SK-N-SH (cell line): ENCODE results near the gene TMCC3. TPM values are rescaled to one million over a fixed set of nuclear protein-coding genes. Genes with fewer than 3 reads are reported as not detected.

Source experiments
- CTCF ChIA-PET: fragments of 300-600, 350-600 bp; formaldehyde crosslinking; extraction: SDS; loops from one replicate; lab custom pipeline; 2021; lab: Yijun Ruan, JAX
- POLR2A ChIA-PET: fragments of 350-600 bp; sonication (Branson Sonifier 250); formaldehyde crosslinking; extraction: SDS; loops from one replicate; lab custom pipeline; 2020; ENCODE audit warnings: antibody characterized with exemption, inconsistent platforms; lab: Yijun Ruan, JAX
- DNase-seq: peaks from one replicate; pipeline ENCODE4 v3.0.0; 2012
- H2AFZ ChIP-seq: fragments of 200-600 bp; sonication (generic); 2 replicates; pipeline ENCODE4 v1.8.1; 2016; ENCODE audit warnings: antibody characterized with exemption, mild to moderate bottlenecking, low read depth
- H3F3A ChIP-seq: fragments of 200-600 bp; sonication (generic); replicated peaks from 2 replicates; pipeline ENCODE3; 2016; ENCODE audit warnings: antibody characterized with exemption, mild to moderate bottlenecking; ENCODE audit not compliant: insufficient read depth
- H3K27ac ChIP-seq, 2 experiments: fragments of 200-500 bp in 1 of 2; fragments of 200-600 bp in 1 of 2; sonication (Bioruptor generic) in 1 of 2; sonication (generic), shearing (Covaris generic) in 1 of 2; 2 replicates each; pipeline versions ENCODE4 v1.5.1 to v1.6.1; 2014 to 2016; ENCODE audit warnings: low read depth in 2 of 2, inconsistent platforms in 1 of 2, low read length in 1 of 2, mild to moderate bottlenecking in 1 of 2, mixed read lengths in 1 of 2
- H3K27me3 ChIP-seq: fragments of 200-600 bp; sonication (generic), shearing (Covaris generic); 2 replicates; pipeline ENCODE4 v1.6.1; 2016; ENCODE audit warnings: mixed run types; ENCODE audit not compliant: insufficient read depth
- H3K36me3 ChIP-seq, 2 experiments: fragments of 200-500 bp in 1 of 2; fragments of 200-600 bp in 1 of 2; sonication (Bioruptor generic) in 1 of 2; sonication (generic) in 1 of 2; replicated peaks in 1 of 2; 2 replicates each; pipeline versions ENCODE3 to v1.5.1; 2014 to 2016; ENCODE audit warnings: low read length in 1 of 2, mild to moderate bottlenecking in 1 of 2; ENCODE audit not compliant: insufficient read depth in 2 of 2, control insufficient read depth in 1 of 2
- H3K4me1 ChIP-seq, 2 experiments: fragments of 200-500 bp in 1 of 2; fragments of 200-600 bp in 1 of 2; sonication (Bioruptor generic) in 1 of 2; sonication (generic), shearing (Covaris generic) in 1 of 2; 2 replicates each; pipeline versions ENCODE4 v1.5.1 to v1.6.1; 2014 to 2016; ENCODE audit warnings: low read depth in 1 of 2, low read length in 1 of 2, mixed run types in 1 of 2; ENCODE audit not compliant: insufficient read depth in 2 of 2, control insufficient read depth in 1 of 2
- H3K4me2 ChIP-seq: fragments of 200-600 bp; sonication (generic), shearing (Covaris generic); 2 replicates; pipeline ENCODE4 v1.6.1; 2017; ENCODE audit warnings: mixed run types
- H3K4me3 ChIP-seq, 2 experiments: fragments of 200-500 bp in 1 of 2; fragments of 200-600 bp in 1 of 2; sonication (Bioruptor generic) in 1 of 2; sonication (generic), shearing (Covaris generic) in 1 of 2; 2 replicates each; pipeline versions ENCODE4 v1.5.1 to v1.8.1; 2014 to 2016; ENCODE audit warnings: low read depth in 2 of 2, inconsistent platforms in 1 of 2, low read length in 1 of 2, mild to moderate bottlenecking in 1 of 2, mixed read lengths in 1 of 2, moderate library complexity in 1 of 2
- H3K79me2 ChIP-seq: fragments of 200-600 bp; sonication (generic); 2 replicates; pipeline ENCODE4 v1.8.1; 2017; ENCODE audit warnings: mild to moderate bottlenecking; ENCODE audit not compliant: insufficient read depth
- H3K9ac ChIP-seq: fragments of 200-600 bp; sonication (generic); 2 replicates; pipeline ENCODE4 v1.6.1; 2017; ENCODE audit warnings: mixed run types
- H3K9me2 ChIP-seq: fragments of 200-600 bp; sonication (generic); 2 replicates; pipeline ENCODE4 v1.6.1; 2017; ENCODE audit warnings: mixed run types
- H3K9me3 ChIP-seq: fragments of 200-600 bp; sonication (generic); 2 replicates; pipeline ENCODE4 v1.6.1; 2017; ENCODE audit warnings: mixed run types, mild to moderate bottlenecking, moderate library complexity
- H4K20me1 ChIP-seq: fragments of 200-600 bp; sonication (generic); 2 replicates; pipeline ENCODE4 v1.6.1; 2017; ENCODE audit warnings: mild to moderate bottlenecking, mixed run types; ENCODE audit not compliant: insufficient read depth
- ELF1 ChIP-seq: IDR thresholded peaks from 2 replicates; pipeline ENCODE4 v1.4.0; 2012
- EP300 ChIP-seq, 2 experiments: IDR thresholded peaks; 2 replicates each; pipeline versions ENCODE4 v1.4.0 to v1.6.1; 2012; ENCODE audit warnings: borderline replicate concordance in 1 of 2, low read depth in 1 of 2, low read length in 1 of 2
- FOSL2 ChIP-seq: IDR thresholded peaks from 2 replicates; pipeline ENCODE4 v1.4.0; 2012; ENCODE audit warnings: low read depth, mild to moderate bottlenecking, moderate library complexity, borderline replicate concordance
- GATA2 ChIP-seq: sonication (generic); formaldehyde crosslinking; IDR thresholded peaks from 2 replicates; pipeline ENCODE4 v1.5.0; 2020; ENCODE audit warnings: mild to moderate bottlenecking, missing genetic modification reagents
- MEF2A ChIP-seq: IDR thresholded peaks from 2 replicates; pipeline ENCODE4 v1.4.0; 2012; ENCODE audit warnings: low read depth, borderline replicate concordance
- MXI1 ChIP-seq: IDR thresholded peaks from 2 replicates; pipeline ENCODE4 v1.6.1; 2012; ENCODE audit warnings: mild to moderate bottlenecking, low read depth, low read length, improper control_type of control experiment
- NFIC ChIP-seq: IDR thresholded peaks from 2 replicates; pipeline ENCODE4 v1.4.0; 2012; ENCODE audit warnings: borderline replicate concordance
- NRF1 ChIP-seq: IDR thresholded peaks from 2 replicates; pipeline ENCODE4 v1.6.1; 2012; ENCODE audit warnings: low read depth, mild to moderate bottlenecking, low read length
- RAD21 ChIP-seq: IDR thresholded peaks from 2 replicates; pipeline ENCODE4 v1.6.1; 2012; ENCODE audit warnings: mild to moderate bottlenecking, low read length
- RCOR1 ChIP-seq: fragments of 150-350 bp; IDR thresholded peaks from 2 replicates; pipeline ENCODE4 v1.6.1; 2017; ENCODE audit warnings: antibody characterized with exemption, low read length
- RFX5 ChIP-seq: IDR thresholded peaks from 2 replicates; pipeline ENCODE4 v1.6.1; 2012; ENCODE audit warnings: mild to moderate bottlenecking, improper control_type of control experiment, low read length
- RXRA ChIP-seq: IDR thresholded peaks from 2 replicates; pipeline ENCODE4 v1.4.0; 2012; ENCODE audit warnings: low read depth, mild to moderate bottlenecking, borderline replicate concordance
- TAF1 ChIP-seq: IDR thresholded peaks from 2 replicates; pipeline ENCODE4 v1.6.1; 2012; ENCODE audit warnings: low read depth, mild to moderate bottlenecking, low read length, moderate library complexity, borderline replicate concordance
- YY1 ChIP-seq: IDR thresholded peaks from 2 replicates; pipeline ENCODE4 v1.4.0; 2012; ENCODE audit warnings: low read depth, mild to moderate bottlenecking
- WGBS: methylation state at CpG from one replicate; pipeline ENCODE4 v1.1.6; 2017; ENCODE audit warnings: low lambda C conversion rate; 5-methylcytosine and 5-hydroxymethylcytosine counted together
- polyA plus RNA-seq, 3 experiments: library from polyadenylated mRNA; depleted of rRNA; stranded (reverse); fragments of >200 nt; gene quantifications; 2 replicates each; pipeline ENCODE4 v1.2.3, GENCODE V29; 2012
- TF ChIP-seq, protein P1 (sequence below): IDR thresholded peaks from 2 replicates; pipeline ENCODE4 v1.6.1; 2012; ENCODE audit warnings: mild to moderate bottlenecking, low read depth, low read length, moderate library complexity
- TF ChIP-seq, protein P2 (sequence below): fragments of 150-350 bp; IDR thresholded peaks from 2 replicates; pipeline ENCODE4 v1.6.1; 2016; ENCODE audit warnings: mild to moderate bottlenecking, low read depth, low read length
- TF ChIP-seq, protein P3 (sequence below): IDR thresholded peaks from 2 replicates; pipeline ENCODE4 v1.4.0; 2012; ENCODE audit warnings: low read depth

The TMCC3 gene
- polyA plus RNA-seq, 1 of the 3 experiments (the other 2 are of a cell fraction): 0.53 TPM

DNA sequence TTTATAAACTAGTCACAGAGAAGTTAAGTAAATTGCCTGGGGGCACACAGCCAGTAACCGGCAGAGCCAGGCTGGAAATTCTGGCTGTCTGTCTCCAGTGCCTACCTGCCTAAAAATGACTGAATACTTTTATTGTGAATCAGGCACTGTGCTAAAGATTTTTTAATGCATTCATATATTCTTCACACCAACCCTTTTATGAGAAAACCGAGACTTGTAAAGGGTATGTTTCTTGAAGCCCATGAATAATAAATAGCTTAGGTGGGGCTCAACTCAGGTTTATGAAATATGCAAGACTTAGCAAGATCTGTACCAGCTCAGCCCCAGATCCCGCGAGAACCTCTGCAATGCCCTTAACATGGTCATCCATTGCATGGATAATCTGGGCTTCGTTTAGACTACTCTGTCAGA is 60.8 kb downstream of the TMCC3 start:
- H3F3A ChIP-seq: no peaks in the 10 kb centered on the region
- peaks cover 0 to 2% of the 10 kb centered on the region in 2 experiments; a peak in 1 of 4 replicates for H3K4me1 ChIP-seq
- no peaks in the 10 kb centered on the region for H3K9me2 ChIP-seq
- 83% methylated on average over 5 of the region's 5 CpGs for WGBS
- no peaks in the 10 kb centered on the region for H3K36me3 ChIP-seq
- H3K4me3 ChIP-seq: no peak overlapping the region
- CTCF ChIA-PET: no interaction called here
- no peaks in the 10 kb centered on the region for H3K27me3 ChIP-seq
- no peak overlapping the region for H2AFZ ChIP-seq
- no peaks in the 10 kb centered on the region for H3K9me3 ChIP-seq
- no peak for DNase-seq
- H4K20me1 ChIP-seq: no peaks in the 10 kb centered on the region
- TF ChIP-seq MEF2A: no peak
- TF ChIP-seq NRF1: no peak
- TF ChIP-seq FOSL2: no peak
- TF ChIP-seq ELF1: no peak
- no peak for TF ChIP-seq GATA2 (CRISPR knock-in tag)
- H3K79me2 ChIP-seq: no peaks in the 10 kb centered on the region
- no peak overlapping the region for H3K9ac ChIP-seq
- POLR2A ChIA-PET: interaction anchor here (1.3 kb wide), 1 partner anchor 11 kb away, joined by 3 read pairs; no protein-coding TSS in a partner anchor
- no peak overlapping the region for H3K4me2 ChIP-seq
- no peak overlapping the region for H3K27ac ChIP-seq

DNA sequence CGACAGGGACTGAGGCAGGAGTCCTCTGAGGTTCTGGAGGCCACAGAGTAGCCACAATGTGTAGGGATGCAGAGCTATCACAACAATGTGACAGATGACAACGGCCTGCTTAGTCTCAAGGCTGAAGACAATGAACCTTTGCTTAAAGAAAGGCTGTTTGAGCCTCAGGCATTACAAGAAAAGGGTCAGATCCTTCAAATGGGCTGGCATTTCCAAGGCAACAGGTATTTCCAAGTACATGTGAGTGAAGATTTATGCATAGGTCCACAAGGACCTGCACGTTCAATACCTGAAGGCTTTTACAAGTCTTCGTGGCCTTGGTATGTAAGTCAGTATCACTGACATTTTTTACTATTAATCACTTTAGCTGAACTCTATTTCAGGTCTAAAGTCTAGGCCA is 62.0 kb downstream of the TMCC3 start:
- H3K27ac ChIP-seq: no peak overlapping the region
- H3K4me1 ChIP-seq: peaks cover 0 to 2% of the 10 kb centered on the region in 2 experiments; a peak in 1 of 4 replicates
- POLR2A ChIA-PET: no interaction called here

DNA sequence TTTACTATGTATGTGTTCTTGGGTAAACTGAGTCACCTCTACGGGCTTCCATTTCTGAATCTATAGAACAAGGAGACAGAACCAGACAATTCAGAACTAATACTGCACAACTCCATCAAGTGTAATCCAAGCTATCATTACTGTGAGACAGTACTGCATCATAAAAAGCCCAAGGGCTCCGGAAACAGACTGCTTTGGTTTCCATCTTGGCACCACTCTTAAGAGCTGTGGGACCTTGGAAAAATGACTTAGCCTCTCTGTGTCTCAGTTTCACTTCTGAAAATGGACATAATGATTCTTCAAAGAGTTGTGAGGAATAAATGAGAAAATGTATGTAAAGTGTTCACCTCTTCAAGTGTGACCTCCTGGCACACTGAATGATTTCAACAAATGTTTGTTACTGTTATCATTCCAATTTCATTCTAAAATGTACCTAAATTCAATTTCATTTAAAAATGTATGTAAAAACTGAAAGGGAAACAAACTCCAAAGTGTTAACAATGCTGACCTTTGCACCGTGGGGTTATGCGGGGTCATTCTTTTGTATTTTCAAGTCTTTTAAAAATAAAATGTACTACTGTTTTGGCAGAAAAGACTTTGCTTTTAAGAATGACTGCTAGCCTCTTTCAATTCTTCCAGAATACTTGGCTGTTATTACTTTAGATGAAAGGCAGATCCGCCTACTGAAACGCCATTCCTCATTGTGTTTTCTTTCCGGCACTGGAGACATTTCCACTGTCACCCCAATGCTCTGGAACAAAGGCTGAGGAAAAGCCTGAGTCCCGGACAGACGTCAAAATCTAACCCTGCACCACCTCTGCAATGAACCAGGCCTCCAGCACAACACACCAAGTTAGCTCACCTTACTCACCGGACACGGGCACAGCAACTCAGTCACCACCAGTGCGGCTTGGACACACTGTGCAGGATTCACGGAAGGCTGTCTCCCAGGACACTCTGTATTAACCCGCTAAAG is 62.8 kb downstream of the TMCC3 start:
- H3K27ac ChIP-seq: no peak overlapping the region
- CTCF ChIA-PET: interaction anchor here (0.8 to 0.9 kb wide), 2 partner anchors 14 to 39 kb away, joined by 3 to 4 read pairs; no protein-coding TSS in a partner anchor
- TF ChIP-seq, protein P1, sequence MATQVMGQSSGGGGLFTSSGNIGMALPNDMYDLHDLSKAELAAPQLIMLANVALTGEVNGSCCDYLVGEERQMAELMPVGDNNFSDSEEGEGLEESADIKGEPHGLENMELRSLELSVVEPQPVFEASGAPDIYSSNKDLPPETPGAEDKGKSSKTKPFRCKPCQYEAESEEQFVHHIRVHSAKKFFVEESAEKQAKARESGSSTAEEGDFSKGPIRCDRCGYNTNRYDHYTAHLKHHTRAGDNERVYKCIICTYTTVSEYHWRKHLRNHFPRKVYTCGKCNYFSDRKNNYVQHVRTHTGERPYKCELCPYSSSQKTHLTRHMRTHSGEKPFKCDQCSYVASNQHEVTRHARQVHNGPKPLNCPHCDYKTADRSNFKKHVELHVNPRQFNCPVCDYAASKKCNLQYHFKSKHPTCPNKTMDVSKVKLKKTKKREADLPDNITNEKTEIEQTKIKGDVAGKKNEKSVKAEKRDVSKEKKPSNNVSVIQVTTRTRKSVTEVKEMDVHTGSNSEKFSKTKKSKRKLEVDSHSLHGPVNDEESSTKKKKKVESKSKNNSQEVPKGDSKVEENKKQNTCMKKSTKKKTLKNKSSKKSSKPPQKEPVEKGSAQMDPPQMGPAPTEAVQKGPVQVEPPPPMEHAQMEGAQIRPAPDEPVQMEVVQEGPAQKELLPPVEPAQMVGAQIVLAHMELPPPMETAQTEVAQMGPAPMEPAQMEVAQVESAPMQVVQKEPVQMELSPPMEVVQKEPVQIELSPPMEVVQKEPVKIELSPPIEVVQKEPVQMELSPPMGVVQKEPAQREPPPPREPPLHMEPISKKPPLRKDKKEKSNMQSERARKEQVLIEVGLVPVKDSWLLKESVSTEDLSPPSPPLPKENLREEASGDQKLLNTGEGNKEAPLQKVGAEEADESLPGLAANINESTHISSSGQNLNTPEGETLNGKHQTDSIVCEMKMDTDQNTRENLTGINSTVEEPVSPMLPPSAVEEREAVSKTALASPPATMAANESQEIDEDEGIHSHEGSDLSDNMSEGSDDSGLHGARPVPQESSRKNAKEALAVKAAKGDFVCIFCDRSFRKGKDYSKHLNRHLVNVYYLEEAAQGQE: no peak
- TF ChIP-seq RAD21: no peak
- TF ChIP-seq, protein P2, sequence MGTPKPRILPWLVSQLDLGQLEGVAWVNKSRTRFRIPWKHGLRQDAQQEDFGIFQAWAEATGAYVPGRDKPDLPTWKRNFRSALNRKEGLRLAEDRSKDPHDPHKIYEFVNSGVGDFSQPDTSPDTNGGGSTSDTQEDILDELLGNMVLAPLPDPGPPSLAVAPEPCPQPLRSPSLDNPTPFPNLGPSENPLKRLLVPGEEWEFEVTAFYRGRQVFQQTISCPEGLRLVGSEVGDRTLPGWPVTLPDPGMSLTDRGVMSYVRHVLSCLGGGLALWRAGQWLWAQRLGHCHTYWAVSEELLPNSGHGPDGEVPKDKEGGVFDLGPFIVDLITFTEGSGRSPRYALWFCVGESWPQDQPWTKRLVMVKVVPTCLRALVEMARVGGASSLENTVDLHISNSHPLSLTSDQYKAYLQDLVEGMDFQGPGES: no peak
- no peak for TF ChIP-seq NRF1
- no peak for TF ChIP-seq RFX5
- TF ChIP-seq EP300 (IDR thresholded peaks at IDR 0.05; ENCODE audit: borderline replicate concordance in 1 of 2, low read depth in 1 of 2, low read length in 1 of 2): no peak
- TF ChIP-seq NFIC: no peak

More for the DNA sequence above, 62.0 kb downstream of the TMCC3 start:
- no peaks in the 10 kb centered on the region for H3K79me2 ChIP-seq
- H3K4me3 ChIP-seq: no peak overlapping the region
- H3K9ac ChIP-seq: no peak overlapping the region
- TF ChIP-seq TAF1 (no peak), RXRA (no peak), RFX5 (no peak), YY1 (no peak), MXI1 (no peak), RCOR1 (no peak), GATA2 (CRISPR knock-in tag) (no peak), MEF2A (no peak), EP300 (IDR thresholded peaks at IDR 0.05; ENCODE audit: borderline replicate concordance in 1 of 2, low read depth in 1 of 2, low read length in 1 of 2) (no peak)
- TF ChIP-seq, protein P3, sequence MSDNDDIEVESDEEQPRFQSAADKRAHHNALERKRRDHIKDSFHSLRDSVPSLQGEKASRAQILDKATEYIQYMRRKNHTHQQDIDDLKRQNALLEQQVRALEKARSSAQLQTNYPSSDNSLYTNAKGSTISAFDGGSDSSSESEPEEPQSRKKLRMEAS: no peak
- H3F3A ChIP-seq: no peaks in the 10 kb centered on the region
- 53% methylated on average over 4 of the region's 4 CpGs for WGBS
- H3K9me2 ChIP-seq: no peaks in the 10 kb centered on the region
- H2AFZ ChIP-seq: no peak overlapping the region
- H3K9me3 ChIP-seq: no peaks in the 10 kb centered on the region
- CTCF ChIA-PET: interaction anchor here (0.8 kb wide), 1 partner anchor 15 kb away, joined by 3 read pairs; no protein-coding TSS in a partner anchor
- H3K36me3 ChIP-seq: no peaks in the 10 kb centered on the region
- H4K20me1 ChIP-seq: no peaks in the 10 kb centered on the region
- no peak for DNase-seq
- H3K27me3 ChIP-seq: no peaks in the 10 kb centered on the region
- no peak overlapping the region for H3K4me2 ChIP-seq

More for the DNA sequence above, 62.8 kb downstream of the TMCC3 start:
- no peak overlapping the region for H2AFZ ChIP-seq
- no peak for DNase-seq
- no peaks in the 10 kb centered on the region for H4K20me1 ChIP-seq
- no peaks in the 10 kb centered on the region for H3K27me3 ChIP-seq
- H3K79me2 ChIP-seq: no peaks in the 10 kb centered on the region
- no peak overlapping the region for H3K9ac ChIP-seq
- no peaks in the 10 kb centered on the region for H3K9me2 ChIP-seq
- H3K4me1 ChIP-seq: peaks cover 0 to 2% of the 10 kb centered on the region in 2 experiments; a peak in 1 of 4 replicates
- no peak overlapping the region for H3K4me3 ChIP-seq
- H3F3A ChIP-seq: no peaks in the 10 kb centered on the region
- no peak overlapping the region for H3K4me2 ChIP-seq
- no peaks in the 10 kb centered on the region for H3K36me3 ChIP-seq
- H3K9me3 ChIP-seq: no peaks in the 10 kb centered on the region
- POLR2A ChIA-PET: no interaction called here
- 83% methylated on average over 14 of the region's 14 CpGs for WGBS
